Stomach (tissue), 9 donors: ENCODE results near the gene AMIGO3. TPM values are rescaled to one million over a fixed set of nuclear protein-coding genes. Genes with fewer than 3 reads are reported as not detected.

Experiments used
- DNase-seq, 2 donors: peaks; one replicate each; pipeline versions ENCODE4 v3.0.0 to v3.0.0-alpha.2; 2013 to 2019
- H3K27ac ChIP-seq, 5 donors: fragments of 200-600 bp in 4 of 5; sonication (generic) in 4 of 5; one replicate each; pipeline ENCODE4 v1.5.1; 2013 to 2019; ENCODE audit warnings: mild to moderate bottlenecking in 1 of 5, moderate library complexity in 1 of 5
- H3K27me3 ChIP-seq, 3 donors: fragments of 200-600 bp; sonication (generic); one replicate each; pipeline ENCODE4 v1.5.1; 2017 to 2019; ENCODE audit warnings: mixed run types in 1 of 3
- H3K36me3 ChIP-seq, 4 donors: fragments of 200-600 bp; sonication (generic); 1 replicate in 3 of 4; 2 replicates in 1 of 4; pipeline ENCODE4 v1.5.1; 2016 to 2019
- H3K4me1 ChIP-seq, 4 donors: fragments of 200-600 bp; sonication (generic); one replicate each; pipeline ENCODE4 v1.5.1; 2016 to 2019
- H3K4me3 ChIP-seq, 4 donors: fragments of 200-600 bp; sonication (generic) in 3 of 4; one replicate each; pipeline ENCODE4 v1.5.1; 2016 to 2019; ENCODE audit warnings: mild to moderate bottlenecking in 1 of 4
- H3K9me3 ChIP-seq, 4 donors: fragments of 200-600 bp; sonication (generic); one replicate each; pipeline ENCODE4 v1.5.1; 2016 to 2019
- EP300 ChIP-seq: sonication (generic); formaldehyde crosslinking; IDR thresholded peaks from one replicate; pipeline ENCODE4 v1.6.1; 2017; ENCODE audit warnings: antibody characterized with exemption
- POLR2A ChIP-seq, 4 donors: fragments of 450-650 bp; IDR thresholded peaks; one replicate each; pipeline ENCODE4 v1.6.1; 2016; ENCODE audit warnings: antibody characterized with exemption in 4 of 4, control low read depth in 2 of 4, mild to moderate bottlenecking in 1 of 4, moderate library complexity in 1 of 4
- POLR2AphosphoS5 ChIP-seq, 3 donors: sonication (generic); formaldehyde crosslinking; IDR thresholded peaks; one replicate each; pipeline ENCODE4 v1.6.1; 2016; ENCODE audit warnings: antibody characterized with exemption in 3 of 3
- WGBS, 5 donors: extraction: QIAGEN DNeasy Blood & Tissue Kit in 3 of 5; methylation state at CpG; one replicate each; pipeline versions ENCODE4 v1.1.5 to v1.1.7; 2013 to 2018; 5-methylcytosine and 5-hydroxymethylcytosine counted together
- intact Hi-C: fragments of 100-400 bp; cut with DNase I; formaldehyde crosslinking; loops from one replicate; pipeline ENCODE4 v1.15.1; 2023; ENCODE audit warnings: low total_unique reads
- polyA plus RNA-seq, 3 donors: library from polyadenylated mRNA; stranded (reverse); fragments of 200-250 nt; gene quantifications; one replicate each; pipeline ENCODE4 v1.2.3, GENCODE V29; 2013
- total RNA-seq, 5 donors: library from RNA; depleted of rRNA; stranded (reverse); fragments of >200 nt; gene quantifications; one replicate each; pipeline versions ENCODE4 v1.1.0 to v1.2.3, GENCODE V29; 2014 to 2016
- TF ChIP-seq, protein P1 (sequence below), 7 experiments: fragments of 450-650 bp in 4 of 7; fragments of 200-600 bp in 3 of 7; sonication (generic) in 3 of 7; IDR thresholded peaks; one replicate each; pipeline ENCODE4 v1.5.1; 2016 to 2019; ENCODE audit warnings: antibody characterized with exemption in 7 of 7, control low read depth in 2 of 7, mild to moderate bottlenecking in 1 of 7
- donor health status: healthy with polysubstance abuse.
- donor health status: Bipolar disorder and iron deficiency.
- donor health status: healthy.

Gene AMIGO3
- total and polyA plus RNA-seq, 8 donors: 0.19 to 1.3 (median 0.80) TPM; not detected in 4

DNA sequence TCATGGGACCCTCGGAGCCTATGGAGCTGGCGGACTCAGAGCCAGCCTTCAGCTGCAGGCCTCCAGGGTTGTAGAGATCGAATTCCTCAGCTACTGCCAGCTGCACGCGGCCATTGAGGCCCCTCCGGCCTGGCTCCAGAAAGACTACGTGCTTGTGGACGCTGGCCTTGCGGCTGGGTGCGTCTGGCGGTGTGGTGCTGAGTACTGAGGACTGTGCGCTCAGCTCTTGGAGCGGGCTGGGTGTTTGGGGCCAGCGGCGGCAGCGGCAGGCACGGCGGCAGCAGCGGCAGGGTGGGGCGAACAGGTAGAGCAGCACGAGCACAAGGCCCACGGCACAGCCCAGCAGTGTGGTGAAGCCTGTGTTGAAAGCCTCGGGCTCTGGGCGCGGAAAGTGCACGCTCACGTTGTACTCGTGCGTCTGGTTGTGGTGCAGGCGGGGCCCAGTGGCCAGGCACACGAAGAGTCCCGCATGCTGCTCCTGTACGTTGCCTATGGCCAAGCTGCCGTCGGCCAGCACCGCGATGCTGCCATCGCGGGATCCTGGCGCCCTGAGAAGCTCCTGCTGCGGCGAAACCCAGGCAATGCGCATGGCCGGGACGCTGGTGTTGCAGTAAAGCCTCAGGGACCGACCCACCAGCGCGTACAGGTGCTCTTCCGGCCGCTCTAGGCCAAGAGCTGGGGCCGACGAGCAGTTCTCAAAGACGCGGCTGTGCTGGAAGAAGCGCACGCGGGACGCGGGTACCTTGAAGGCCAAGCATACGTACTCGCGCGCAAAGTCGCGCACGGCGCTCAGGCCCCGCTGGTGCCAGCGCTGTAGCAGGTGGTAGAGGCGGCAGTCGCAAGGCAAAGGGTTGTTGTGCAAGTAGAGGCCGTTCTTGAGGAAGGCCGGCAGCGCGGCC is 1.3 kb downstream of the AMIGO3 start:
- Histone ChIP-seq H3K4me3 (peak overlapping the region in 3 of 4 donors; percentile 55 to 60 (median 59)), H3K27ac (no peak overlapping the region), H3K36me3 (peaks cover 9 to 62% (median 44%) of the 10 kb centered on the region in 4 donors), H3K4me1 (peaks cover 27 to 56% (median 47%) of the 10 kb centered on the region in 4 donors), H3K27me3 (no peaks in the 10 kb centered on the region), H3K9me3 (no peaks in the 10 kb centered on the region)
- TF ChIP-seq POLR2A (IDR thresholded peaks at IDR 0.05): no peak
- TF ChIP-seq EP300: no peak
- TF ChIP-seq, protein P1, sequence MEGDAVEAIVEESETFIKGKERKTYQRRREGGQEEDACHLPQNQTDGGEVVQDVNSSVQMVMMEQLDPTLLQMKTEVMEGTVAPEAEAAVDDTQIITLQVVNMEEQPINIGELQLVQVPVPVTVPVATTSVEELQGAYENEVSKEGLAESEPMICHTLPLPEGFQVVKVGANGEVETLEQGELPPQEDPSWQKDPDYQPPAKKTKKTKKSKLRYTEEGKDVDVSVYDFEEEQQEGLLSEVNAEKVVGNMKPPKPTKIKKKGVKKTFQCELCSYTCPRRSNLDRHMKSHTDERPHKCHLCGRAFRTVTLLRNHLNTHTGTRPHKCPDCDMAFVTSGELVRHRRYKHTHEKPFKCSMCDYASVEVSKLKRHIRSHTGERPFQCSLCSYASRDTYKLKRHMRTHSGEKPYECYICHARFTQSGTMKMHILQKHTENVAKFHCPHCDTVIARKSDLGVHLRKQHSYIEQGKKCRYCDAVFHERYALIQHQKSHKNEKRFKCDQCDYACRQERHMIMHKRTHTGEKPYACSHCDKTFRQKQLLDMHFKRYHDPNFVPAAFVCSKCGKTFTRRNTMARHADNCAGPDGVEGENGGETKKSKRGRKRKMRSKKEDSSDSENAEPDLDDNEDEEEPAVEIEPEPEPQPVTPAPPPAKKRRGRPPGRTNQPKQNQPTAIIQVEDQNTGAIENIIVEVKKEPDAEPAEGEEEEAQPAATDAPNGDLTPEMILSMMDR (IDR thresholded peaks at IDR 0.05): no peak
- TF ChIP-seq POLR2AphosphoS5 (IDR thresholded peaks at IDR 0.05): no peak
- WGBS, 5 donors: 48 to 69% (median 49%) methylated on average over 52 to 75 of the region's 75 CpGs
- intact Hi-C loops: loop anchor here (10.0 kb wide), 1 partner anchor 117 kb away; no protein-coding TSS in a partner anchor
- peak in 1 of 2 donors; percentile 60 for DNase-seq

DNA sequence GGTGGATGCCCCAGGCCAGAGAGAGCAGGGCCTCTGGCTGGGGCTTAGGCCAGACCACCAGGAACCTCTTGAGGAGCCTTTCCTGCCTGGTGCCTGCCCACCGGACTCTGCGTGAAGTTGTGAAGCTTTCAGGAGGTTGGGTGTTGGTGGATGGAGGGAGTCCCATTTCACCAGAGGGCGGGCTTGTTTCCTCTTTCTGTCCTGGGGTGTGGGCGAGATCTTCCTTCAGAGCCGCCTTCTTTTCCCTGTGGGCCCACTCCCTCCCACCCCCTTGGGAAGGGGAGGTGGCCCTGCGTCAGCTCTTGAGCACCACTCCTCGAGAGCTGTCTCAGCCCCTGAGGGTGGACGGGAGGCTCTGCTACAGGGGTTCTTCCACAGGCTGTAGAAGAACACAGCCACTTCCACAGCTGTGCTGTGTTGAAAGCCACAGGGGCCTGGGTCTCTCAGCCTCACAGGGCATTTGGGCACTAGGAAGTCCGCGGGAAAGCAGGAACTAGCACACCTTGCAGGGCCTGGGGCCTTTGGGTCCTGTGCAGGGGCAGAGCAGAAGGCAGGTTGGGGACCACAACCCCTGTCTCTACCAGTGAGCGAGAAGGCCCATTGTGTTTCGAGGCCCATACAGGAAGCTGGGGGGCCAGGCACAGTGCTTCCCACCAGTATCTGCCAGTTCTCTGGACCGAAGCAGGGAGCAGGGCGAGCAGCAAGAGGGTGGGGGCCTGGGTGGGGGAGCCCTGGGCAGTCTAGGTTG is 2.1 kb downstream of the AMIGO3 start:
- Histone ChIP-seq H3K9me3 (no peaks in the 10 kb centered on the region), H3K27ac (no peak overlapping the region), H3K27me3 (no peaks in the 10 kb centered on the region), H3K4me3 (no peak overlapping the region), H3K36me3 (peaks cover 9 to 66% (median 48%) of the 10 kb centered on the region in 4 donors), H3K4me1 (peaks cover 19 to 48% (median 39%) of the 10 kb centered on the region in 4 donors)
- intact Hi-C loops: loop anchor here (10.0 kb wide), 1 partner anchor 117 kb away; no protein-coding TSS in a partner anchor
- TF ChIP-seq POLR2A (IDR thresholded peaks at IDR 0.05) (no peak), EP300 (no peak), POLR2AphosphoS5 (IDR thresholded peaks at IDR 0.05) (no peak)
- TF ChIP-seq, protein P1 (IDR thresholded peaks at IDR 0.05): no peak
- 89 to 99% (median 91%) methylated on average over 12 to 14 of the region's 14 CpGs for WGBS, 5 donors
- no peak for DNase-seq

DNA sequence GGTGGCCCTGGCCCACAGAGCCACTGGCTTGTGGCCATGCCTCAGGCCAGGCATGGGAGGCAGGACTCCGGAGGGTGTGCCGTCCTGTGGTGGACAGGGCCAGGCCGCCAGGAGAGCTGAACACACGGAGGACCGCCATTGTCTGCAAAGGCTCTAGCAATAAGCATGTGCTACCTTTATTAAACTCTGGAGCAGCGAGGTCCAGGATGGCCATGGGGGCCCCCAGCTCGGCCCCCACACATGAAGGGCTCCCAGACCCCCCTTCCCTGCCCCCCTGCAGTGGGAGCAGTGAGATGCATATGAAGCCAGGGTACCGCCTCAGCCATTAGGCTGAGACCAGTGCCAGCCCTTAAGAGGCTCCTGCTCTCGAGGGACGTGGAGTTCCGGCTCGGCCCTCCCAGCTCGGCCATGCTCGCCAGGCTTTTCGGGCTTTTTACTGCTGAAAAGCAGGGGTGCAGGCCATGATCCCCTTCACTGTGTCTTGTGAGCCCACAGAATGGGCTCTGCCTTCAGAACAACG is 2.7 kb downstream of the AMIGO3 start:
- no peak overlapping the region for H3K27ac ChIP-seq
- TF ChIP-seq POLR2AphosphoS5 (IDR thresholded peaks at IDR 0.05): no peak
- TF ChIP-seq, protein P1 (IDR thresholded peaks at IDR 0.05): no peak
- TF ChIP-seq EP300: no peak
- no peak for TF ChIP-seq POLR2A (IDR thresholded peaks at IDR 0.05)
- no peak overlapping the region for H3K4me3 ChIP-seq
- peaks cover 13 to 42% (median 33%) of the 10 kb centered on the region in 4 donors for H3K4me1 ChIP-seq
- DNase-seq: peak in 1 of 2 donors; percentile 11
- H3K36me3 ChIP-seq: peaks cover 7 to 65% (median 46%) of the 10 kb centered on the region in 4 donors
- no peaks in the 10 kb centered on the region for H3K27me3 ChIP-seq
- WGBS, 5 donors: 84 to 94% (median 93%) methylated on average over 5 to 16 of the region's 16 CpGs
- intact Hi-C loops: loop anchor here (10.0 kb wide), 1 partner anchor 118 kb away; no protein-coding TSS in a partner anchor
- H3K9me3 ChIP-seq: no peaks in the 10 kb centered on the region

DNA sequence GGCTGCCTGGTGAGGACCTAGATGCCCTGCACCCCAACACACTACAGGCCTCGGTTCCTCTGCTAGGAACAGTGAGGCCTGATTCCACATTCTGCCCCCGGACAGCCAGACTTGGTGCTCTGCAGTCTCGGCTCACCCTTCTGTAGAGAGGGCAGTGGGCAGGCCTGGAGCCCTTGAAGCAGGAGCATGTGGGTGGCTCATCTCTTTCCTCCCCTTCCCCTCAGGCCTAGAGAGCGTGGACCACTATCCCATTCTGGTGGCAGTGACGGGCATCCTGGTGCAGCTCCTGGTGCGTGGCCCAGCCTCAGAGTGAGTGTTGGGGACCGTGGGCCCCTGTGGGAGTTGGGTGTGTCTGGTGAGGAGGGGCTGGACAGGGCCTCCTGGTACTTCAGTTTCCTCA is 3.3 kb downstream of the AMIGO3 start:
- TF ChIP-seq POLR2AphosphoS5 (IDR thresholded peaks at IDR 0.05): no peak
- Histone ChIP-seq H3K4me3 (no peak overlapping the region), H3K27me3 (no peaks in the 10 kb centered on the region), H3K27ac (no peak overlapping the region), H3K9me3 (no peaks in the 10 kb centered on the region), H3K4me1 (peaks cover 13 to 36% (median 30%) of the 10 kb centered on the region in 4 donors), H3K36me3 (peaks cover 2 to 65% (median 46%) of the 10 kb centered on the region in 4 donors)
- WGBS, 5 donors: 91 to 98% (median 94%) methylated on average over 6 to 7 of the region's 7 CpGs
- no peak for DNase-seq
- intact Hi-C loops: loop anchor here (10.0 kb wide), 1 partner anchor 119 kb away; no protein-coding TSS in a partner anchor
